Activated CD4-positive, alpha-beta T cell treated with anti-CD3 and anti-CD28 coated beads, Interleukin-2, Interleukin-4, amounts not matched to agents 100 ng/mL and 50 ng/mL, durations not matched to agents 16 hours and 8 hours (primary cell): ENCODE results near the gene KIF25.
"Not testable (repeated sequence)": the region's sequence is repeated elsewhere in the genome, so short reads cannot be mapped to it uniquely, and the experiment has no call there.

Experiments used
- DNase-seq: peaks from one replicate; pipeline ENCODE4 v3.0.0-alpha.2; 2020; ENCODE audit warnings: low spot score

KIF25 gene

DNA sequence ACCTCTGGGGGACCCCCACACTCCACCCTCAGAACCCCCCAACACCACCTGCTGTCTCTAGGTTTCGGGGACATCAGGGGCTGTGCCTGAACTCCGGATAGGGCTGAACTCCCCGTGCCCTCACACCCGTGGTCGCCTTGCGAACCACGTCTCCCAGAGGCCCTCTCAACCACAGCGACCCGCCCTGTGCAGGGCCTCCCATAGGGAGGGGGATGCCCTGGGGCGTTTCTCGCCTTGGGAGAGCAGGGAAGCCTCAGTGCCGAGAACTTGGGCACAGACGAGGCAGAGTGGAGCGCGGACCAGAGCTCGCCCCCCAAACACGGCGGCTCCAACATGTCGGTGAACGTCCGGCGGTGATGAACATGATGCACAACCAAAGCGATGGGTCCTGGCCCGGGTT, 74.8 kb downstream of the KIF25 start:
- DNase-seq = no peak

GRCh38 chr6:168072730-168073129, 75.3 kb downstream of the KIF25 start:
- DNase-seq = no peak

GRCh38 chr6:168073937-168074730, 76.7 kb downstream of the KIF25 start:
- DNase-seq = no peak

- DNase-seq = no peak
These were observed 77.7 kb downstream of the KIF25 start for GRCh38 chr6:168075216-168075615.

DNA sequence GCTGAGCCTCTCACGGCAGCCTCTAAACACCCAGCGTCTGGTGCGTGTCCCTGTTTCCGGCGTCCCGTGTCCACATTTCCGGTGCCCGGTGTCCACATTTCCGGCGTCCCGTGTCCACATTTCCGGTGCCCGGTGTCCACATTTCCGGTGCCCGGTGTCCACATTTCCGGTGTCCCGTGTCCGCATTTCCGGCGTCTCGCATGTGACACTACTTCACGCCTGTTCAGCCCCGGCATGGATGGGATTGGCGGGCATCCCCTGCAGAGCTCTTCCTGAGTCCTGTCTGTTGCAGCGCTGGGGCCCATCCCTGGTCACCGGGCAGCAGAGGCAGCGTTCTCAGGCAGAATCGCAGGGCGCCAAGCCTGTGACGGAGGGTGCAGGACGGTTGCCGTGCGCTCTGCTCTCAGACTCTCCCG, 78.3 kb downstream of the KIF25 start:
- DNase-seq = no peak

DNA sequence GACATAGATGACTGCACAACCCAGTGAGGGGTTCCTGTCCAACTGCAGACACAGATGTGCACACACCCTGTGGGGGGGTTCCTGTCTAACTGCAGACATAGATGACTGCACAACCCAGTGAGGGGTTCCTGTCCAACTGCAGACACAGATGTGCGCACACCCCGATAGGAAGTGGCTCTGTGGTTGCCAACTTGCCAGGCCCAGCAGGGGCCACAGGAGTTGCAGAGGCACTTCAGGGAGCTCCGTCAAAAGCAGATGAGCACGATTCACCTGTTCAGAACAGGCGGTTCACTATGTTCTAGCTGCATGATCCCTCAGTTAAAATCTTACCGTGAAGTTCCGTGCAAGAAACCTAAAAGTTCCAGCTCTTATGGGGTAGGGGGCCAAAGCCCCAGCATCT, 79.9 kb downstream of the KIF25 start:
- DNase-seq = not testable (repeated sequence)

DNA sequence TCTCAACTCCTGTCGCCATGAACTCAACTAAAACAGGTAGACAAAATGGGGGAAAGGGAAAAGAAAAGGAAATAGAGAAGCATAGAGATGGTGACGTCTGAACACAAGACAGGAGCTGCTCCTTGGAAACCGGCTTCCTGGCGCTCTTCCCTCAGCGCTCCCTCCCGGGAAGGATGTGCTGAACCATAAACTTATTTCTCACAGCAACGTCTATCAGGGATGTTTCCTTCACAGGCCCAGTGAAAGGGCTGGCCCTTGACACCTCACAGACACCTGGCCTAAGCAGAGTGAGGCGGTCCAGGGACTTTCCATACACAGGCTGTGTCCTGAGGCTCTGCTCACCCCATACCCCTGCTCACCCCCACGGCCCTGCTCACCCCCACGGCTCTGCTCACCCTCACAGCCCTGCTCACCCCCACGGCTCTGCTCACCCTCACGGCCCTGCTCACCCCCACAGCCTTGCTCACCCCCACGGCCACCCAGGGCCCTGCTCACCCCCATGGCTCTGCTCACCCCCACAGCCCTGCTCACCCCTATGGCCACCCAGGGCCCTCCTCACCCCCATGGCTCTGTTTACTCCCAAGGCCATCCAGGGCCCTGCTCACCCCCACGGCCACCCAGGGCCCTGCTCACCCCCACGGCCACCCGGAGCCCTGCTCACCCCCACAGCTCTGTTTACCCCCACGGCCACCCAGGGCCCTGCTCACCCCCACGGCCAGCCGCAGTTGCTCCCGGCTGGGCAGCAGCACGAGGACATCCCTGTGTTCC, 80.9 kb downstream of the KIF25 start:
- DNase-seq = no peak

DNA sequence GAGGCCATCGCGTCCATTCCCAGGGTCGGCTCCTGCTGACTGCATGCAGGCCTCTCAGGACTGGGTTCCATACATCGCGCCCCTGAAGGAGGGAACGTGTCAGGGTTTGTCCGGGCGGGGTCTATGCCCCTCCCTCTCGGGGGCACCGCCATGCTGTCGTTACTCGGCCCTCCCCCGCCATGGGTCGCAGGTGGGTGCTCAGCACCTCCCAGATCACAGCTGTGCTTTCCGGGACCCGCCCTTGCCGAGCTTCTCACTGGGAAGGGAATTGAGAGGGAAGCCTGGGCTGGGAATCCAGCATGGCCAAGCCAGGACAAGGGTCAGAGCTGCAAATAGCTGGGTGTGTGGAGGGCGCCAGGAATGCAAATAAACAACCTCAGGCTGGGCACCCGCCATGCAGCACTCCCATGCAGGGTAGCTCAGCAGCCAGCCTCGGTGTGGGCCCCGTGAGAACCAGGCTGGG, 81.5 kb downstream of the KIF25 start, which contains the start of gene FRMD1:
FRMD1 (minus strand) TSS at position 270 of the 463 bp plus-strand sequence; CDS start at position 152, 118 bp downstream.
- no peak for DNase-seq

DNA sequence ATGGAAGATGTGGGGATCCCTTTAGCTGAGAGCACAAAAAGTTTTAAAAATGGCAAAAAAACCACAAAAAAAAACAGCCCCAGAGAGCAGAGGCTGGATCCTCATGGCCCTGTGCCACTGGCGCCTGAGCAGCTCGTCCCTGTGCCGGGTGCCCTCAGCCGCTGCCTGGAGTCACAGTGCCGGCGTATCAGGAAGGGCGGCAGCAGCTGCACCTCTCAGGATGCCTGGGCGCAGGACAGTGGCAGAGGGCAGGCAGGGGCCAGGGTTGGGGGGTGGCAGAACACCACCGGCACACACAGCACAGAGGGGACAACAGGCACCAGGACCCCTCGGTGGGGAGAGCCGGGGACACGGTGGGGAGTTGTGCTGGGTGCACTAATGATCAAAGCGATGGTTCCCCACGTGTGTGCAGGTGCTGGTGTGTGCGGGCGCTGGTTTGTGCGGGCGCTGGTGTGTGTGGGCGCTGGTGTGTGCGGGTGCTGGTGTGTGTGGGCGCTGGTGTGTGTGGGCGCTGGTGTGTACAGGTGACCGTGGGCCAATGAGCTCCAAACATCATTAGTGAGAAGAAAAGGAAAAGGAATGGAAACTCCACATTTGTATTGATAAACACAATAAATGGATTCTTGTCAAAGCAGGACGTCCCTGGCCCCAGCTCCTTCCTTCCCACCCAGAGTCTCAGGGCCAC, 83.1 kb downstream of the KIF25 start:
- DNase-seq = no peak

DNA sequence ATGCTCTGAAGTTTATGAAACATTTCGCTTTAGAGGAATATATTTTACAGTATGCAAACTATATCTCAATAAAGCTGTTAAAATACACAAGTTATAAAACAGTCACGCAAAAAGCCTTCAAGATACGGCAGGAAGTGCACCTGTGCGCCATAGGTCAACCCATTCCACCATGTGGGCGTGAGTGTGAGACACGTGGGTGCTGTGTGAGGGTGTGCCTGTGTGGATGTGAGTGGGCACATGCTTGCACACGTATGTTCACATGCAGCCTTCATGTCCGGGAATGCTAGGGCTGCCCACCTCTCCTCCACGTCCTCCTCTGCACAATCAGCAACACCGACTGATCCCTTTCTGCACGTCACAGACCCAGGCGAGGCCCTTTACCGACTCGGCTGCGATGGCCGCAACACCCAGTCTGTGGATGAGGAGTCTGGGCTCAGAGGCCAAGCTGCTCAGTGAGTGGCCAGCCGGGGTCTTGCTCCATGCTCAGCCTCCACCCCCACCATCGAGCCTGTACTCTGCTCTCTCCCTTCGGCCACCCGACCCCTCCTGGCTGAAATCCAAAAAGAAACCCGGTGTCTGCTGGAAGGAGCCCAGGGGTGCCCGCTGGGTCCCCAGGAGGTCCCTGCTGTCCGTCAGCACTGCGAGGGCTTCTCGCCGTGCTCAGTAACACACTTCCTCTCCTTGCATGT, 84.5 kb downstream of the KIF25 start:
- DNase-seq = no peak

DNA sequence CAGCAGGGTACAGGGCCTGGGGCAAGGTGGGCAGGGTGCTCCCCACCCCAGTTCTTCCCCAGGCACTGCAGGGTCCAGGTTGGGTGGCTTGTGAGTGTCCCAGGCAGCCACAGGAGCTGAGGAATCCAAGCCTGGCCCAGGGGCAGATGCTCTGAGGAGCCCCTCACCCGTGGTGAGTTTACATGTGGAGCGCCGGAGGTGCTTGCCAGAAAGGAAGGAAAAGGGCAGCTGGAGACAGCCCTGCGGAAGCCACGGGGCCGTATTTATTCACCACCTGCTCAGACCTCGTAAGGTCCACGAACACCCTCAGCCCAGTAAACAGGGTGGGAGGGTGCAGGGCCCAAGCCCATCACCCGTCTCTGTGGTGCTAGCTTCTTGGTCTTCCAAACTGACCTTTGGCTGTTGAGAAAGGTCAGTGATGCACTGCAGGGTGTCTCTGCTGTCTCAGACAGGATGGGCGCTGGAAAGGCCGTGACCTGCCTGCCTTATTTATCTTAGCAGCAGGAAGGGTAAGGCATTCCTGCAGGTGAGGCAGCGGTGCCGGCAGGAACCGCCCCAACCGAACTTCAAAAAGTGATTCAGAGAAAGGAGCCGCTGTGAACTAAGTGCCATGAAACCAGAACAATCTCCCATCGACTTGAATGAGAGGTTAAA, 85.5 kb downstream of the KIF25 start:
- no peak for DNase-seq

DNA sequence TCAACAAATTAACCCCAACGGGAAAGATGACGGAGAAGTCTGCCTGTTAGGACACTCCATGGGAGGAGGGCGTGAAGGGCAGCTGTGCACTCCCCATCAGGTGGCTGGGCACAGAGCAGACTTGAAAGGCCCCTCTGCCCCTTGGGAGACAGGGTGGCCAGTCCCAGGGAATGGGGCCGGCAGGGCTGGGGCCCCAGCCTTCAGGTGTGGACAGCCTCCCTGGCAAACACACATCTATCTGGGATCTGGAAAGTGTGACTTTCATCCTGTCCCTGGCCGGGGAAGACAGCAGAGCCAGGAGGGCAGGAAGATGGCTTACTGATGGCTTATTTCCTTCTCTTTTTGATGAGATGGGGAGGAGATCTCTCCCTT, 86.0 kb downstream of the KIF25 start:
- no peak for DNase-seq

DNA sequence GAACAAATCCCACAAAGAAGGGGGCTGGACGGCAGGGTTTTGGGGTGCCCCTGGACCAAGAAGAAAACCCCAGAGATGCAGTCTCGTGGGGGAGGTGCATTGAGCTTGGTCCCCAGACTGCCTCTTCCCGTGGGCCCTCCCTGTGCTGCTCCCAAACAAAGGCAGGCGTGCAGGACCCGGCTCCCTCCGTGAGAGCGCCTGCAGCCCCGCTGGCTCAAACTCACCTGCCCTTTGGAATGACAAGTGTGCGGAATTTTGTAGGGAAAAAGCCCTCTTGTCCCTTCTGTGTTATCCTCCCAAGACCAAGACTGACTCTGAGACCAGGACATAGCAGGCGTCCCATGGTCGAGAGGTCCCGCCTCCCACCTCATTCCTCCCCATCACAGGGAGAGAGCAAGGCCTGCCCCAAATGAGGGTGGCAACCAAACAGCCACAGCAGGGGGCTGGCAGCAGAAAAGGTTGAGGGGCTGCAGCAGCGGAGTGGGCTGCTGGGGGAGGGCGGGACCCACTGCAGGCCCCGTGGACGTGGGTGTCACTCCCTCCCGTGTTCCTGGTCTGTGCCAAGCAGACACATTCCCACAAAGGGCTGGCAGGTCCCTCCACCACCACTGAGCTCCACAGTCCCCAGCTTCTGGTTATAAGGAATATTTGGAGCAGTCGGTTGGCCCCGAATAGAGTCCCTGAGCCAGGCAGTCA, 87.1 kb downstream of the KIF25 start:
- DNase-seq = no peak

GRCh38 chr6:168086066-168086465, 88.6 kb downstream of the KIF25 start:
- DNase-seq = no peak

- no peak for DNase-seq
These were observed 89.1 kb downstream of the KIF25 start for GRCh38 chr6:168086616-168087015.

DNA sequence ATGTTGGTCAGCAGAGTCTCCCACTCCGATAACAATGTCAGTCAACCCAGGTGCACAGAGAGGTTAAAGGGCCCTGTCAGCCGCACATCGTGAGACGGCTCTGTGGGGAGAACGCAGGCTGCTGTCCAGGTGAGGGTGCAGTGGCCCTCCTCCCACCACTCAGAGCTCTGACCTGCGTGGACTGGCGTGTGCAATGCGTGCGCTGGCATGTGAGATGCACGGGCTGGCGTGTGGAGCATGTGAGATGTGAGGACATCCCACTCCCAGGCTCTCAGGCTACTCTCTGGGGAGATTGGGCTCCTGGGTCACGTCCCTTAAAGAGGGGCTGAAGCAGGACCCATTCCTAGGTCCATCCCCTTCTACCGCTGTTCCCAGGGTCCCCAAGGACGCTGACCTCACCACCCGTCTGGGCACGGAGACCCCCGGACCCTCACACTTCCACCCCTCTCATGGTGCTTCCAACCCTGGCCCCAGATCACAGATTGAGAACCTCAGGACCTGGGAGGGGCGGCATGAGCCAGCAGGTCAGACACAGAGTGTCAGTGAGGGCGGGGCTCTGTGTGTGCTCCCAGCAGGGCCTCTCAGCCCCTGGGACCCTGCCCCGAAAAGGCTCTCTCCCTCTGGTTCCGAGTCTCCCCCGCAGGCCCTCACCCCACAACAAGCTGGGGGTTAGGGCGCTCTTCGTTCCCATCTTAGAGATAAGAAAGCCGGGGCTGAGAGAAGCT, 90.1 kb downstream of the KIF25 start:
- DNase-seq = no peak

GRCh38 chr6:168088161-168089053, 90.9 kb downstream of the KIF25 start:
- DNase-seq = no peak

- DNase-seq = no peak
These were observed 92.0 kb downstream of the KIF25 start for GRCh38 chr6:168089186-168090063.
